CD14-positive monocyte (primary cell): ENCODE results near the gene LKAAEAR1. TPM values are rescaled to one million over a fixed set of nuclear protein-coding genes. Genes with fewer than 3 reads are reported as not detected.

Source experiments
- DNase-seq, 3 donors: peaks; one replicate each; pipeline ENCODE4 v3.0.0-alpha.2; 2011 to 2022
- H2AFZ ChIP-seq: 2 replicates; pipeline ENCODE4 v1.6.0; 2012; ENCODE audit warnings: mild to moderate bottlenecking, low read depth, low read length, inconsistent platforms; ENCODE audit not compliant: insufficient read depth, poor library complexity, severe bottlenecking
- H3K27ac ChIP-seq, 2 donors: 1 replicate in 1 of 2; 2 replicates in 1 of 2; pipeline ENCODE4 v1.5.1; 2012 to 2013; ENCODE audit warnings: low read length in 2 of 2, control low read depth in 1 of 2, inconsistent platforms in 1 of 2, low read depth in 1 of 2, mild to moderate bottlenecking in 1 of 2
- H3K27me3 ChIP-seq, 2 donors: one replicate each; pipeline versions ENCODE4 v1.6.0 to v1.6.1; 2011 to 2013; ENCODE audit warnings: low read length in 2 of 2; ENCODE audit not compliant: control insufficient read depth in 2 of 2, insufficient read depth in 2 of 2
- H3K36me3 ChIP-seq, 2 donors: replicated peaks in 1 of 2; 1 replicate in 1 of 2; 2 replicates in 1 of 2; pipeline versions ENCODE4 v1.5.1 to v1.6.1; 2012 to 2013; ENCODE audit warnings: low read length in 2 of 2, control low read depth in 1 of 2, inconsistent platforms in 1 of 2, mild to moderate bottlenecking in 1 of 2; ENCODE audit not compliant: insufficient read depth in 2 of 2, control insufficient read depth in 1 of 2
- H3K4me1 ChIP-seq, 2 donors: 1 replicate in 1 of 2; 2 replicates in 1 of 2; pipeline versions ENCODE4 v1.5.1 to v1.6.1; 2012 to 2013; ENCODE audit warnings: low read length in 2 of 2, control low read depth in 1 of 2, inconsistent platforms in 1 of 2, mild to moderate bottlenecking in 1 of 2, moderate library complexity in 1 of 2; ENCODE audit not compliant: insufficient read depth in 2 of 2, control insufficient read depth in 1 of 2
- H3K4me2 ChIP-seq: replicated peaks from 2 replicates; pipeline ENCODE3; 2012; ENCODE audit warnings: low read length, moderate library complexity, mild to moderate bottlenecking; ENCODE audit not compliant: poor library complexity, severe bottlenecking; ENCODE audit errors: extremely low read depth
- H3K4me3 ChIP-seq, 3 experiments: fragments of 200-600 bp in 1 of 3; sonication (generic) in 1 of 3; replicated peaks in 1 of 3; 1 replicate in 2 of 3; 2 replicates in 1 of 3; pipeline ENCODE4 v1.5.1; 2011 to 2013; ENCODE audit warnings: low read length in 3 of 3, mild to moderate bottlenecking in 3 of 3, control low read depth in 2 of 3, low read depth in 2 of 3, inconsistent platforms in 1 of 3, moderate library complexity in 1 of 3
- H3K79me2 ChIP-seq: 2 replicates; pipeline ENCODE4 v1.6.0; 2012; ENCODE audit warnings: mild to moderate bottlenecking, control low read depth, inconsistent platforms, low read length, moderate library complexity; ENCODE audit not compliant: insufficient read depth
- H3K9ac ChIP-seq: 2 replicates; pipeline ENCODE4 v1.6.0; 2017; ENCODE audit warnings: low read length, mild to moderate bottlenecking; ENCODE audit not compliant: insufficient read depth, poor library complexity, severe bottlenecking
- H3K9me3 ChIP-seq, 2 donors: replicated peaks in 1 of 2; 1 replicate in 1 of 2; 2 replicates in 1 of 2; pipeline versions ENCODE4 v1.5.1 to v1.6.1; 2012 to 2013; ENCODE audit warnings: low read length in 2 of 2, control low read depth in 1 of 2; ENCODE audit not compliant: control insufficient read depth in 1 of 2, insufficient read depth in 1 of 2
- H4K20me1 ChIP-seq: 2 replicates; pipeline ENCODE4 v1.6.0; 2012; ENCODE audit warnings: mild to moderate bottlenecking, low read length, control low read depth, moderate library complexity; ENCODE audit not compliant: insufficient read depth
- H3K27ac Mint-ChIP-seq, 7 donors: one replicate each; pipeline ENCODE4 v1.8.0; 2020; ENCODE audit warnings: mild to moderate bottlenecking in 7 of 7, mixed read lengths in 7 of 7, moderate library complexity in 6 of 7, inconsistent platforms in 2 of 7
- H3K27me3 Mint-ChIP-seq, 3 donors: one replicate each; pipeline ENCODE4 v1.8.0; 2021 to 2022; ENCODE audit warnings: low read depth in 3 of 3, mild to moderate bottlenecking in 3 of 3, mixed read lengths in 3 of 3, moderate library complexity in 3 of 3, inconsistent platforms in 1 of 3
- H3K36me3 Mint-ChIP-seq, 2 donors: one replicate each; pipeline ENCODE4 v1.8.0; 2020; ENCODE audit warnings: mixed read lengths in 2 of 2, inconsistent platforms in 1 of 2, mild to moderate bottlenecking in 1 of 2
- H3K4me1 Mint-ChIP-seq: one replicate; pipeline ENCODE4 v1.8.0; 2020; ENCODE audit warnings: mild to moderate bottlenecking, mixed read lengths
- H3K4me3 Mint-ChIP-seq, 2 donors: one replicate each; pipeline ENCODE4 v1.8.0; 2020; ENCODE audit warnings: mild to moderate bottlenecking in 2 of 2, mixed read lengths in 2 of 2, moderate library complexity in 1 of 2
- H3K9me3 Mint-ChIP-seq, 7 donors: one replicate each; pipeline ENCODE4 v1.8.0; 2020 to 2022; ENCODE audit warnings: mixed read lengths in 7 of 7, mild to moderate bottlenecking in 6 of 7, moderate library complexity in 6 of 7, inconsistent platforms in 2 of 7
- WGBS: methylation state at CpG from one replicate; pipeline ENCODE4 v1.1.5; 2013; ENCODE audit warnings: missing lambda C conversion rate; ENCODE audit not compliant: insufficient coverage; 5-methylcytosine and 5-hydroxymethylcytosine counted together
- intact Hi-C, 2 donors: fragments of 100-400 bp; cut with micrococcal nuclease; formaldehyde crosslinking; loops; one replicate each; pipeline versions ENCODE4 v1.15.0 to v1.15.1; 2023
- polyA plus RNA-seq, 3 donors: library from polyadenylated mRNA; depleted of rRNA in 1 of 3; unstranded in 2 of 3; stranded (reverse) in 1 of 3; fragments of 300-500 nt in 2 of 3; fragments of >200 nt in 1 of 3; fragmentation: Illumina TruSeq in 2 of 3; gene quantifications; 1 replicate in 2 of 3; 2 replicates in 1 of 3; pipeline ENCODE4 v1.2.3, GENCODE V29; 2012 to 2021
- TF ChIP-seq, protein P1 (sequence below): fragments of 200-600 bp; IDR thresholded peaks from one replicate; pipeline ENCODE4 v1.8.0; 2022; ENCODE audit warnings: antibody characterized with exemption, mild to moderate bottlenecking

Gene LKAAEAR1
- polyA plus RNA-seq, 3 donors = 0.61 to 0.86 (median 0.64) TPM

DNA sequence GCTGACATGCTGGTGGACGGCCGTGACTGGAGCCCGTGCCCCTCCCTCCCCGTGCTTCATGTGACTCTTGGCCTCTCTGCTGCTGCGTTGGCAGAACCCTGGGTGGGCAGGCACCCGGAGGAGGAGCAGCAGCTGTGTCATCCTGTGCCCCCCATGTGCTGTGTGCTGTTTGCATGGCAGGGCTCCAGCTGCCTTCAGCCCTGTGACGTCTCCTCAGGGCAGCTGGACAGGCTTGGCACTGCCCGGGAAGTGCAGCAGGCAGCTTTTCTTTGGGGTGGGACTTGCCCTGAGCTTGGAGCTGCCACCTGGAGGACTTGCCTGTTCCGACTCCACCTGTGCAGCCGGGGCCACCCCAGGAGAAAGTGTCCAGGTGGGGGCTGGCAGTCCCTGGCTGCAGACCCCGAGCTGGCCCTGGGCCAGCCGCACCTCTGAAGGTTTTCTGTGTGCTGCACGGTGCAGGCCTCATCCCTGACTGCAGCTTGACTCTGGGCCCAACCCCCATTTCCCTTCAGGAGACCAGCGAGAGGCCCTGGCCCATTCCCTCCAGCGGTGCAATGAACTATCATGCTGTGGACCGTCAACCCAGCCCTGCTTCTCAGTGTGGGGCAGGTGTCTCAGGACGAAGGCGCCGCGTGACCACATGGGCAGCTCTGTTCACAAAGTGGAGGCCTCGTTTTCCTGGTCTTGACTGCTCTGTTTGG is 15.0 kb upstream of the LKAAEAR1 start:
- peaks cover 6% of the 10 kb centered on the region for H3K4me1 Mint-ChIP-seq
- peaks cover 45 to 53% of the 10 kb centered on the region in 2 donors for H3K36me3 Mint-ChIP-seq
- Histone ChIP-seq H2AFZ (no peak overlapping the region), H3K9ac (no peak overlapping the region), H3K36me3 (peaks cover 41 to 51% of the 10 kb centered on the region in 2 donors), H3K4me3 (no peak overlapping the region), H3K79me2 (no peaks in the 10 kb centered on the region), H3K27ac (no peak overlapping the region), H4K20me1 (peaks cover 20% of the 10 kb centered on the region), H3K4me2 (no peak overlapping the region), H3K27me3 (peaks cover 6 to 33% of the 10 kb centered on the region in 2 donors), H3K9me3 (no peaks in the 10 kb centered on the region), H3K4me1 (peaks cover 4 to 7% of the 10 kb centered on the region in 2 donors)
- H3K4me3 Mint-ChIP-seq = no peak overlapping the region
- intact Hi-C loops = no loop called here
- peaks cover 30 to 37% (median 33%) of the 10 kb centered on the region in 3 donors for H3K27me3 Mint-ChIP-seq
- WGBS = 93% methylated on average over 16 of the region's 21 CpGs
- H3K27ac Mint-ChIP-seq = no peak overlapping the region
- no peak for DNase-seq
- peaks cover 2 to 12% (median 5%) of the 10 kb centered on the region in 7 donors for H3K9me3 Mint-ChIP-seq
- TF ChIP-seq, protein P1, sequence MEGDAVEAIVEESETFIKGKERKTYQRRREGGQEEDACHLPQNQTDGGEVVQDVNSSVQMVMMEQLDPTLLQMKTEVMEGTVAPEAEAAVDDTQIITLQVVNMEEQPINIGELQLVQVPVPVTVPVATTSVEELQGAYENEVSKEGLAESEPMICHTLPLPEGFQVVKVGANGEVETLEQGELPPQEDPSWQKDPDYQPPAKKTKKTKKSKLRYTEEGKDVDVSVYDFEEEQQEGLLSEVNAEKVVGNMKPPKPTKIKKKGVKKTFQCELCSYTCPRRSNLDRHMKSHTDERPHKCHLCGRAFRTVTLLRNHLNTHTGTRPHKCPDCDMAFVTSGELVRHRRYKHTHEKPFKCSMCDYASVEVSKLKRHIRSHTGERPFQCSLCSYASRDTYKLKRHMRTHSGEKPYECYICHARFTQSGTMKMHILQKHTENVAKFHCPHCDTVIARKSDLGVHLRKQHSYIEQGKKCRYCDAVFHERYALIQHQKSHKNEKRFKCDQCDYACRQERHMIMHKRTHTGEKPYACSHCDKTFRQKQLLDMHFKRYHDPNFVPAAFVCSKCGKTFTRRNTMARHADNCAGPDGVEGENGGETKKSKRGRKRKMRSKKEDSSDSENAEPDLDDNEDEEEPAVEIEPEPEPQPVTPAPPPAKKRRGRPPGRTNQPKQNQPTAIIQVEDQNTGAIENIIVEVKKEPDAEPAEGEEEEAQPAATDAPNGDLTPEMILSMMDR = no peak

DNA sequence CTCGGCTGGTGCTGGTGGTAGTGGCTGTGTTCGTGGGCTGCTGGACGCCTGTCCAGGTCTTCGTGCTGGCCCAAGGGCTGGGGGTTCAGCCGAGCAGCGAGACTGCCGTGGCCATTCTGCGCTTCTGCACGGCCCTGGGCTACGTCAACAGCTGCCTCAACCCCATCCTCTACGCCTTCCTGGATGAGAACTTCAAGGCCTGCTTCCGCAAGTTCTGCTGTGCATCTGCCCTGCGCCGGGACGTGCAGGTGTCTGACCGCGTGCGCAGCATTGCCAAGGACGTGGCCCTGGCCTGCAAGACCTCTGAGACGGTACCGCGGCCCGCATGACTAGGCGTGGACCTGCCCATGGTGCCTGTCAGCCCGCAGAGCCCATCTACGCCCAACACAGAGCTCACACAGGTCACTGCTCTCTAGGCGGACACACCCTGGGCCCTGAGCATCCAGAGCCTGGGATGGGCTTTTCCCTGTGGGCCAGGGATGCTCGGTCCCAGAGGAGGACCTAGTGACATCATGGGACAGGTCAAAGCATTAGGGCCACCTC is 14.3 kb upstream of the LKAAEAR1 start:
- 97% methylated on average over 28 of the region's 28 CpGs for WGBS
- intact Hi-C loops = no loop called here
- peaks cover 20% of the 10 kb centered on the region for H4K20me1 ChIP-seq
- DNase-seq = no peak
- H3K4me2 ChIP-seq = no peak overlapping the region
- peaks cover 4 to 7% of the 10 kb centered on the region in 2 donors for H3K4me1 ChIP-seq
- Mint-ChIP-seq H3K27ac (no peak overlapping the region), H3K9me3 (peaks cover 2 to 12% (median 5%) of the 10 kb centered on the region in 7 donors), H3K4me3 (no peak overlapping the region), H3K36me3 (peaks cover 45 to 53% of the 10 kb centered on the region in 2 donors), H3K4me1 (peaks cover 6% of the 10 kb centered on the region), H3K27me3 (peaks cover 25 to 30% (median 27%) of the 10 kb centered on the region in 3 donors)
- H2AFZ ChIP-seq = no peak overlapping the region
- H3K4me3 ChIP-seq = no peak overlapping the region
- TF ChIP-seq, protein P1 = no peak
- H3K27ac ChIP-seq = no peak overlapping the region
- no peaks in the 10 kb centered on the region for H3K79me2 ChIP-seq
- peaks cover 6 to 31% of the 10 kb centered on the region in 2 donors for H3K27me3 ChIP-seq
- no peaks in the 10 kb centered on the region for H3K9me3 ChIP-seq
- H3K9ac ChIP-seq = no peak overlapping the region
- H3K36me3 ChIP-seq = peaks cover 41 to 51% of the 10 kb centered on the region in 2 donors
